ENCODE results near the gene NAPB.

The NAPB gene

DNA sequence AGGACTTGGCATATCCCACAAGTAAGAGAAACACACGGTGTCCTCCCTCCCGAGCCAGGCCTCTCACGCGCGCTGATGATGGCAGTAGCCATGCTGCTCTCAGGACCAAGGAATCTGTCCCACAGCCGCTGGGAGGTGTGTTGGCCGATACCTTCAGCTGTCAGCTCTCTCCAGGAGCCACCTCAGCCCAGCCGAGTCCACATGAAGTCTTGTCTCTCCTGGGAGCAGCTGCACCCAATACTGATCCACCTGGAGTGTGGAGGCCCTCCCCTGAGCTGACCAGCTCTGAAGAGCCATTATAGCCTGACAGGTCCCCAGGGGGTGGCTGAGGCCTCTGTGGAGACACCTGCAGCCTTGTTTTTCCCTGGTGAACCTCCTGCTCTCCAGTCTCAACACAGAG, 94.5 kb downstream of the NAPB start:
- Mint-ChIP-seq H3K27ac (no peak overlapping the region), H3K27me3 (no peaks in the 10 kb centered on the region), H3K4me3 (no peak overlapping the region), H3K9me3 (no peaks in the 10 kb centered on the region), H3K4me1 (no peaks in the 10 kb centered on the region), H3K36me3 (no peaks in the 10 kb centered on the region)
- CTCF ChIA-PET, result no interaction called here
- no peak for DNase-seq

DNA sequence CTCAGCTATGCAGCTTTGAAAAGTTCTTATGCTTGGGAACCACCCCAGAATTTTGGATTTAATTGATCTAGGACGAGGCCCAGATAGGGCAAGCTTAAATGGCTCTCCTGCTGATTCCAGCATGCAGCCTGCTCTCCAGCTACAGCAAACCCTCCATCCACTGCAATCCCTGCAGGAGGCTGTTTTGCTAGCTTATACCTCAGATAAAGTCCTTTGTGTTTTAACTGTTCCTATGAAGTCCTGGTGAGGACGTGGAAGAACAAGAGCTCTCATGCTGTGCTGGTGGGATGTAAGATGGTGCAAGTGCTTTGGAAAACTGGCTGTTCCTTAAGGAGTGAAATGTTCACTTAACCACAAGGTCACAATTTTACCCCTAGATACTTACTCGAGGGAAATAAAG, 96.2 kb downstream of the NAPB start:
- no peaks in the 10 kb centered on the region for H3K27me3 Mint-ChIP-seq
- H3K4me1 Mint-ChIP-seq, result no peaks in the 10 kb centered on the region
- DNase-seq, result no peak
- H3K36me3 Mint-ChIP-seq, result no peaks in the 10 kb centered on the region
- H3K9me3 Mint-ChIP-seq, result no peaks in the 10 kb centered on the region
- no peak overlapping the region for H3K27ac Mint-ChIP-seq
- CTCF ChIA-PET, result no interaction called here
- H3K4me3 Mint-ChIP-seq, result no peak overlapping the region
